ENCODE data around the gene SYT3.
"Not testable (repeated sequence)": the region's sequence is repeated elsewhere in the genome, so short reads cannot be mapped to it uniquely, and the experiment has no call there.

SYT3 gene

GRCh38 chr19:50638600-50638999 is 1.1 kb downstream of the SYT3 start:
- no peak for DNase-seq (ENCODE audit: low spot score)

- DNase-seq (ENCODE audit: low spot score) = no peak
These were observed 3.2 kb downstream of the SYT3 start for GRCh38 chr19:50636317-50637085.

GRCh38 chr19:50633973-50634372 is 5.7 kb downstream of the SYT3 start:
- DNase-seq (ENCODE audit: low spot score) = no peak

- no peak for DNase-seq (ENCODE audit: low spot score)
These were observed 6.3 kb downstream of the SYT3 start for GRCh38 chr19:50633359-50633758.

- no peak for DNase-seq (ENCODE audit: low spot score)
These were observed 7.4 kb downstream of the SYT3 start for GRCh38 chr19:50632151-50632835.

- DNase-seq (ENCODE audit: low spot score) = no peak
These were observed 9.9 kb downstream of the SYT3 start for GRCh38 chr19:50629801-50630200.

GRCh38 chr19:50629194-50629593 is 10.5 kb downstream of the SYT3 start:
- no peak for DNase-seq (ENCODE audit: low spot score)

- no peak for DNase-seq (ENCODE audit: low spot score)
These were observed 11.1 kb downstream of the SYT3 start for GRCh38 chr19:50628551-50628950.

- DNase-seq (ENCODE audit: low spot score) = no peak
These were observed 11.5 kb downstream of the SYT3 start for GRCh38 chr19:50628146-50628545.

- DNase-seq (ENCODE audit: low spot score) = no peak
These were observed 12.9 kb downstream of the SYT3 start for GRCh38 chr19:50626795-50627194.

GRCh38 chr19:50626011-50626410 is 13.7 kb downstream of the SYT3 start:
- DNase-seq (ENCODE audit: low spot score) = no peak

GRCh38 chr19:50624949-50625600 is 14.6 kb downstream of the SYT3 start:
- DNase-seq (ENCODE audit: low spot score) = no peak

- DNase-seq (ENCODE audit: low spot score) = not testable (repeated sequence)
These were observed 19.2 kb downstream of the SYT3 start for GRCh38 chr19:50620394-50620906.

- not testable (repeated sequence) for DNase-seq (ENCODE audit: low spot score)
These were observed 20.5 kb downstream of the SYT3 start for GRCh38 chr19:50619184-50619583.

GRCh38 chr19:50618379-50618778 is 21.3 kb downstream of the SYT3 start:
- DNase-seq (ENCODE audit: low spot score) = not testable (repeated sequence)

- DNase-seq (ENCODE audit: low spot score) = not testable (repeated sequence)
These were observed 26.9 kb downstream of the SYT3 start for GRCh38 chr19:50612504-50613404.

- peak; percentile 89 for DNase-seq (ENCODE audit: low spot score)
These were observed 31.6 kb downstream of the SYT3 start for GRCh38 chr19:50607874-50608785.

GRCh38 chr19:50607388-50607787 is 32.3 kb downstream of the SYT3 start:
- DNase-seq (ENCODE audit: low spot score) = no peak

- peak; percentile 26 for DNase-seq (ENCODE audit: low spot score)
These were observed 33.4 kb downstream of the SYT3 start for GRCh38 chr19:50606059-50606836.
